ENCODE data around the gene BCL2L15. TPM values are rescaled to one million over a fixed set of nuclear protein-coding genes. Genes with fewer than 3 reads are reported as not detected.

BCL2L15 gene
- total and polyA plus RNA-seq, 2 of the 13 experiments (the other 11 are each of a cell fraction or from before 2014, with no cell fraction given): 0.03 to 0.27 TPM

DNA sequence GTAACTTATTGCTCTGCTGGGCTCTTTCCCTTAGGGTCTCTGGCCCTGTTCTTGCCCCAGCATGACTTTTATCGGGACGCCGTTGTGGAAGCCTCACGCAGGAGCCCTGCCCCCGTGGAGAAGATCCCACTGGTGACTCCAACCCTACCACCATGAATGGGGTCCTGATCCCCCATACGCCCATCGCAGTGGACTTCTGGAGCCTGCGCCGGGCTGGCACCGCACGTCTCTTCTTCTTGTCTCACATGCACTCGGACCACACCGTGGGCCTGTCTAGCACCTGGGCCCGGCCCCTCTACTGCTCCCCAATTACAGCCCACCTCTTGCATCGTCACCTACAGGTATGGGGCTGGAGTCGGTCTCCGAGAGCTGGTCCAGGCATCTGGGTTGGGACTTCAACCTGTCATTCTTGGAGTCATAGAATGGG lies 18.1 kb upstream of the BCL2L15 start (continued):
- TF ChIP-seq, protein P1, sequence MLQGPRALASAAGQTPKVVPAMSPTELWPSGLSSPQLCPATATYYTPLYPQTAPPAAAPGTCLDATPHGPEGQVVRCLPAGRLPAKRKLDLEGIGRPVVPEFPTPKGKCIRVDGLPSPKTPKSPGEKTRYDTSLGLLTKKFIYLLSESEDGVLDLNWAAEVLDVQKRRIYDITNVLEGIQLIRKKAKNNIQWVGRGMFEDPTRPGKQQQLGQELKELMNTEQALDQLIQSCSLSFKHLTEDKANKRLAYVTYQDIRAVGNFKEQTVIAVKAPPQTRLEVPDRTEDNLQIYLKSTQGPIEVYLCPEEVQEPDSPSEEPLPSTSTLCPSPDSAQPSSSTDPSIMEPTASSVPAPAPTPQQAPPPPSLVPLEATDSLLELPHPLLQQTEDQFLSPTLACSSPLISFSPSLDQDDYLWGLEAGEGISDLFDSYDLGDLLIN (CRISPR knock-in tag; IDR thresholded peaks at IDR 0.05; ENCODE audit: borderline replicate concordance): peak; percentile 12; the same call in 1 of the 2 replicates
- TF ChIP-seq ZNF670 (CRISPR knock-in tag; IDR thresholded peaks at IDR 0.05; ENCODE audit: borderline replicate concordance): no peak
- TF ChIP-seq, protein P2, sequence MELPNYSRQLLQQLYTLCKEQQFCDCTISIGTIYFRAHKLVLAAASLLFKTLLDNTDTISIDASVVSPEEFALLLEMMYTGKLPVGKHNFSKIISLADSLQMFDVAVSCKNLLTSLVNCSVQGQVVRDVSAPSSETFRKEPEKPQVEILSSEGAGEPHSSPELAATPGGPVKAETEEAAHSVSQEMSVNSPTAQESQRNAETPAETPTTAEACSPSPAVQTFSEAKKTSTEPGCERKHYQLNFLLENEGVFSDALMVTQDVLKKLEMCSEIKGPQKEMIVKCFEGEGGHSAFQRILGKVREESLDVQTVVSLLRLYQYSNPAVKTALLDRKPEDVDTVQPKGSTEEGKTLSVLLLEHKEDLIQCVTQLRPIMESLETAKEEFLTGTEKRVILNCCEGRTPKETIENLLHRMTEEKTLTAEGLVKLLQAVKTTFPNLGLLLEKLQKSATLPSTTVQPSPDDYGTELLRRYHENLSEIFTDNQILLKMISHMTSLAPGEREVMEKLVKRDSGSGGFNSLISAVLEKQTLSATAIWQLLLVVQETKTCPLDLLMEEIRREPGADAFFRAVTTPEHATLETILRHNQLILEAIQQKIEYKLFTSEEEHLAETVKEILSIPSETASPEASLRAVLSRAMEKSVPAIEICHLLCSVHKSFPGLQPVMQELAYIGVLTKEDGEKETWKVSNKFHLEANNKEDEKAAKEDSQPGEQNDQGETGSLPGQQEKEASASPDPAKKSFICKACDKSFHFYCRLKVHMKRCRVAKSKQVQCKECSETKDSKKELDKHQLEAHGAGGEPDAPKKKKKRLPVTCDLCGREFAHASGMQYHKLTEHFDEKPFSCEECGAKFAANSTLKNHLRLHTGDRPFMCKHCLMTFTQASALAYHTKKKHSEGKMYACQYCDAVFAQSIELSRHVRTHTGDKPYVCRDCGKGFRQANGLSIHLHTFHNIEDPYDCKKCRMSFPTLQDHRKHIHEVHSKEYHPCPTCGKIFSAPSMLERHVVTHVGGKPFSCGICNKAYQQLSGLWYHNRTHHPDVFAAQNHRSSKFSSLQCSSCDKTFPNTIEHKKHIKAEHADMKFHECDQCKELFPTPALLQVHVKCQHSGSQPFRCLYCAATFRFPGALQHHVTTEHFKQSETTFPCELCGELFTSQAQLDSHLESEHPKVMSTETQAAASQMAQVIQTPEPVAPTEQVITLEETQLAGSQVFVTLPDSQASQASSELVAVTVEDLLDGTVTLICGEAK (IDR thresholded peaks at IDR 0.05): no peak
- TF ChIP-seq, protein P2 (CRISPR knock-in tag; IDR thresholded peaks at IDR 0.05): 0 out of 2 replicates have a peak, but pooled peaks have one; percentile 11
- peak; percentile 10; the same call in 1 of the 2 replicates for TF ChIP-seq TAF1 (CRISPR knock-in tag; IDR thresholded peaks at IDR 0.05)
- TF ChIP-seq, protein P3, sequence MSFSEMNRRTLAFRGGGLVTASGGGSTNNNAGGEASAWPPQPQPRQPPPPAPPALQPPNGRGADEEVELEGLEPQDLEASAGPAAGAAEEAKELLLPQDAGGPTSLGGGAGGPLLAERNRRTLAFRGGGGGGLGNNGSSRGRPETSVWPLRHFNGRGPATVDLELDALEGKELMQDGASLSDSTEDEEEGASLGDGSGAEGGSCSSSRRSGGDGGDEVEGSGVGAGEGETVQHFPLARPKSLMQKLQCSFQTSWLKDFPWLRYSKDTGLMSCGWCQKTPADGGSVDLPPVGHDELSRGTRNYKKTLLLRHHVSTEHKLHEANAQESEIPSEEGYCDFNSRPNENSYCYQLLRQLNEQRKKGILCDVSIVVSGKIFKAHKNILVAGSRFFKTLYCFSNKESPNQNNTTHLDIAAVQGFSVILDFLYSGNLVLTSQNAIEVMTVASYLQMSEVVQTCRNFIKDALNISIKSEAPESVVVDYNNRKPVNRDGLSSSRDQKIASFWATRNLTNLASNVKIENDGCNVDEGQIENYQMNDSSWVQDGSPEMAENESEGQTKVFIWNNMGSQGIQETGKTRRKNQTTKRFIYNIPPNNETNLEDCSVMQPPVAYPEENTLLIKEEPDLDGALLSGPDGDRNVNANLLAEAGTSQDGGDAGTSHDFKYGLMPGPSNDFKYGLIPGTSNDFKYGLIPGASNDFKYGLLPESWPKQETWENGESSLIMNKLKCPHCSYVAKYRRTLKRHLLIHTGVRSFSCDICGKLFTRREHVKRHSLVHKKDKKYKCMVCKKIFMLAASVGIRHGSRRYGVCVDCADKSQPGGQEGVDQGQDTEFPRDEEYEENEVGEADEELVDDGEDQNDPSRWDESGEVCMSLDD (CRISPR knock-in tag; IDR thresholded peaks at IDR 0.05; ENCODE audit: borderline replicate concordance): 0 out of 2 replicates have a peak, but pooled peaks have one; percentile 39
- peak; percentile 4; the same call in 1 of the 2 replicates for TF ChIP-seq ZBTB20 (CRISPR knock-in tag; IDR thresholded peaks at IDR 0.05; ENCODE audit: borderline replicate concordance, low read depth)
- TF ChIP-seq ZNF570 (CRISPR knock-in tag; IDR thresholded peaks at IDR 0.05; ENCODE audit: borderline replicate concordance): no peak
- TF ChIP-seq, protein P4, sequence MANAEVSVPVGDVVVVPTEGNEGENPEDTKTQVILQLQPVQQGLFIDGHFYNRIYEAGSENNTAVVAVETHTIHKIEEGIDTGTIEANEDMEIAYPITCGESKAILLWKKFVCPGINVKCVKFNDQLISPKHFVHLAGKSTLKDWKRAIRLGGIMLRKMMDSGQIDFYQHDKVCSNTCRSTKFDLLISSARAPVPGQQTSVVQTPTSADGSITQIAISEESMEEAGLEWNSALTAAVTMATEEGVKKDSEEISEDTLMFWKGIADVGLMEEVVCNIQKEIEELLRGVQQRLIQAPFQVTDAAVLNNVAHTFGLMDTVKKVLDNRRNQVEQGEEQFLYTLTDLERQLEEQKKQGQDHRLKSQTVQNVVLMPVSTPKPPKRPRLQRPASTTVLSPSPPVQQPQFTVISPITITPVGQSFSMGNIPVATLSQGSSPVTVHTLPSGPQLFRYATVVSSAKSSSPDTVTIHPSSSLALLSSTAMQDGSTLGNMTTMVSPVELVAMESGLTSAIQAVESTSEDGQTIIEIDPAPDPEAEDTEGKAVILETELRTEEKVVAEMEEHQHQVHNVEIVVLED (CRISPR knock-in tag; IDR thresholded peaks at IDR 0.05; ENCODE audit: borderline replicate concordance): 0 out of 2 replicates have a peak, but pooled peaks have one; percentile 28
- TF ChIP-seq, protein P5, sequence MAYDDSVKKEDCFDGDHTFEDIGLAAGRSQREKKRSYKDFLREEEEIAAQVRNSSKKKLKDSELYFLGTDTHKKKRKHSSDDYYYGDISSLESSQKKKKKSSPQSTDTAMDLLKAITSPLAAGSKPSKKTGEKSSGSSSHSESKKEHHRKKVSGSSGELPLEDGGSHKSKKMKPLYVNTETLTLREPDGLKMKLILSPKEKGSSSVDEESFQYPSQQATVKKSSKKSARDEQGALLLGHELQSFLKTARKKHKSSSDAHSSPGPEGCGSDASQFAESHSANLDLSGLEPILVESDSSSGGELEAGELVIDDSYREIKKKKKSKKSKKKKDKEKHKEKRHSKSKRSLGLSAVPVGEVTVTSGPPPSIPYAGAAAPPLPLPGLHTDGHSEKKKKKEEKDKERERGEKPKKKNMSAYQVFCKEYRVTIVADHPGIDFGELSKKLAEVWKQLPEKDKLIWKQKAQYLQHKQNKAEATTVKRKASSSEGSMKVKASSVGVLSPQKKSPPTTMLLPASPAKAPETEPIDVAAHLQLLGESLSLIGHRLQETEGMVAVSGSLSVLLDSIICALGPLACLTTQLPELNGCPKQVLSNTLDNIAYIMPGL (CRISPR knock-in tag; IDR thresholded peaks at IDR 0.05; ENCODE audit: borderline replicate concordance in 1 of 2, low read depth in 1 of 2): peak in 1 of 2 experiments; percentile 18; a peak in 1 of 4 replicates
- no peak for TF ChIP-seq BHLHE40 (IDR thresholded peaks at IDR 0.05; ENCODE audit: low read length)

Measured in HepG2 (cell line).